HEK293 (cell line): ENCODE results near the gene FAM151B.
A peak's percentile ranks its signal among the peaks of the same experiment; 100 is the strongest.

ENCODE experiments used
- CTCF ChIA-PET: fragments of 350-600 bp; formaldehyde crosslinking; extraction: SDS; loops from one replicate; lab custom pipeline; 2021; ENCODE audit warnings: antibody characterized with exemption; lab: Yijun Ruan, JAX
- POLR2A ChIA-PET: fragments of 300-600 bp; formaldehyde crosslinking; extraction: SDS; loops from one replicate; lab custom pipeline; 2020; ENCODE audit warnings: antibody characterized with exemption, inconsistent platforms; lab: Yijun Ruan, JAX
- H3K27ac ChIP-seq: fragments of 200-500 bp; sonication (Bioruptor generic); 2 replicates; pipeline ENCODE4 v1.5.1; 2014; ENCODE audit warnings: low read depth, low read length, control low read depth, inconsistent platforms; ENCODE audit errors: extremely low read depth
- H3K36me3 ChIP-seq, 2 experiments: fragments of 200-500 bp in 1 of 2; sonication (Bioruptor generic) in 1 of 2; 1 replicate in 1 of 2; 2 replicates in 1 of 2; pipeline ENCODE4 v1.5.1; 2014 to 2017; ENCODE audit warnings: inconsistent platforms in 2 of 2, low read length in 2 of 2; ENCODE audit not compliant: control insufficient read depth in 2 of 2, insufficient read depth in 1 of 2
- H3K4me1 ChIP-seq: fragments of 200-500 bp; sonication (Bioruptor generic); 2 replicates; pipeline ENCODE4 v1.5.1; 2014; ENCODE audit warnings: mild to moderate bottlenecking, low read length, inconsistent platforms; ENCODE audit not compliant: control insufficient read depth, insufficient read depth
- H3K4me3 ChIP-seq: 2 replicates; pipeline ENCODE4 v1.5.1; 2011; ENCODE audit warnings: low read depth, mild to moderate bottlenecking, control low read depth, low read length, moderate library complexity
- H3K9me3 ChIP-seq: fragments of 200-500 bp; sonication (Bioruptor generic); 2 replicates; pipeline ENCODE4 v1.5.1; 2014; ENCODE audit warnings: low read depth, low read length, inconsistent platforms; ENCODE audit not compliant: control insufficient read depth, insufficient read depth
- BCL6B ChIP-seq: fragments of 450-650 bp; formaldehyde crosslinking; IDR thresholded peaks from 2 replicates; pipeline ENCODE4 v1.5.1; 2017; ENCODE audit warnings: missing biosample characterization, missing genetic modification characterization
- HOXA7 ChIP-seq: sonication (generic); formaldehyde crosslinking; IDR thresholded peaks from 2 replicates; pipeline ENCODE4 v1.8.1; 2022; ENCODE audit warnings: missing genetic modification reagents, borderline replicate concordance
- ZNF146 ChIP-seq: fragments of 450-650 bp; formaldehyde crosslinking; IDR thresholded peaks from 2 replicates; pipeline ENCODE4 v1.5.1; 2016; ENCODE audit warnings: missing biosample characterization, missing genetic modification characterization
- ZNF148 ChIP-seq: fragments of 450-650 bp; formaldehyde crosslinking; IDR thresholded peaks from 2 replicates; pipeline ENCODE4 v1.5.0; 2017; ENCODE audit warnings: missing biosample characterization, missing genetic modification characterization, borderline replicate concordance
- ZNF24 ChIP-seq: fragments of 450-650 bp; formaldehyde crosslinking; IDR thresholded peaks from 2 replicates; pipeline ENCODE4 v1.5.1; 2016; ENCODE audit warnings: missing biosample characterization, missing genetic modification characterization
- ZNF274 ChIP-seq, 2 experiments: fragments of 200-500 bp in 1 of 2; fragments of 450-650 bp in 1 of 2; sonication (Bioruptor generic) in 1 of 2; formaldehyde crosslinking in 1 of 2; IDR thresholded peaks; 2 replicates each; pipeline versions ENCODE4 v1.5.1 to v1.6.1; 2014 to 2016; ENCODE audit warnings: borderline replicate concordance in 1 of 2, inconsistent platforms in 1 of 2, low read length in 1 of 2, missing biosample characterization in 1 of 2, missing genetic modification characterization in 1 of 2
- ZNF488 ChIP-seq: fragments of 450-650 bp; formaldehyde crosslinking; IDR thresholded peaks from 2 replicates; pipeline ENCODE4 v1.5.1; 2016; ENCODE audit warnings: missing biosample characterization, missing genetic modification characterization
- ZNF513 ChIP-seq: fragments of 450-650 bp; IDR thresholded peaks from 2 replicates; pipeline ENCODE4 v1.5.1; 2018; ENCODE audit warnings: missing biosample characterization, missing genetic modification characterization
- ZNF544 ChIP-seq: fragments of 450-650 bp; formaldehyde crosslinking; IDR thresholded peaks from 2 replicates; pipeline ENCODE4 v1.5.0; 2017; ENCODE audit warnings: missing biosample characterization, missing genetic modification characterization
- ZNF623 ChIP-seq: fragments of 450-650 bp; formaldehyde crosslinking; IDR thresholded peaks from 2 replicates; pipeline ENCODE4 v1.5.1; 2016; ENCODE audit warnings: missing biosample characterization, missing genetic modification characterization
- ZSCAN23 ChIP-seq: fragments of 450-650 bp; formaldehyde crosslinking; IDR thresholded peaks from 2 replicates; pipeline ENCODE4 v1.5.1; 2016; ENCODE audit warnings: missing biosample characterization, missing genetic modification characterization
- TF ChIP-seq, protein P1 (sequence below): fragments of 450-650 bp; formaldehyde crosslinking; IDR thresholded peaks from 2 replicates; pipeline ENCODE4 v1.5.1; 2016; ENCODE audit warnings: missing biosample characterization, missing genetic modification characterization
- TF ChIP-seq, protein P2 (sequence below): fragments of 450-650 bp; formaldehyde crosslinking; IDR thresholded peaks from 2 replicates; pipeline ENCODE4 v1.5.1; 2016; ENCODE audit warnings: missing biosample characterization, missing genetic modification characterization

Gene FAM151B

DNA sequence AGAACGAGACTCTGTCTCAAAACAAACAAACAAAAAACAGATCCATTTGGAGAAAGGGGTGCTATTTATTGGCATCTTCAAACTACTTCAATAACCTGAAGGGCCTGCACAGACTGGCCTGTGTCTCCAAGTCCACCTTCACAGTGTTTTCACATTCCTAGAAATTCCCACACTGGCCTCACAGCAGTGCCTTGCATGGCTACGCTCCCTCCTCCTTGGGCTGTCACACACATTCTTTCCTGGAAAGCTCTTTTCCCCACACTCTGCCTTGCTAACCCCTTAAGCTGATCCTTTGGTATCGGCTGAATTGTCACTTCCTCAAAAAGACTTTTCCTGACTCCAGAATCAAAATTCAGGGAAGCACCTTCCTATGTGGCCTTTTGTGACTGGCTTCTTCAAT, 19.8 kb downstream of the FAM151B start:
- Histone ChIP-seq H3K9me3 (no peaks in the 10 kb centered on the region), H3K36me3 (no peaks in the 10 kb centered on the region)
- POLR2A ChIA-PET = no interaction called here
- TF ChIP-seq BCL6B (tag by site-specific recombination) = 0 out of 2 replicates have a peak, but pooled peaks have one; percentile 32
- TF ChIP-seq, protein P1, sequence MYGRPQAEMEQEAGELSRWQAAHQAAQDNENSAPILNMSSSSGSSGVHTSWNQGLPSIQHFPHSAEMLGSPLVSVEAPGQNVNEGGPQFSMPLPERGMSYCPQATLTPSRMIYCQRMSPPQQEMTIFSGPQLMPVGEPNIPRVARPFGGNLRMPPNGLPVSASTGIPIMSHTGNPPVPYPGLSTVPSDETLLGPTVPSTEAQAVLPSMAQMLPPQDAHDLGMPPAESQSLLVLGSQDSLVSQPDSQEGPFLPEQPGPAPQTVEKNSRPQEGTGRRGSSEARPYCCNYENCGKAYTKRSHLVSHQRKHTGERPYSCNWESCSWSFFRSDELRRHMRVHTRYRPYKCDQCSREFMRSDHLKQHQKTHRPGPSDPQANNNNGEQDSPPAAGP (tag by site-specific recombination) = no peak
- TF ChIP-seq, all 188 proteins: peak for 1
- CTCF ChIA-PET = interaction anchor here (0.6 to 1.4 kb wide), 2 partner anchors 18 to 26 kb away, joined by 3 to 4 read pairs; no protein-coding TSS in a partner anchor
- Histone ChIP-seq H3K27ac (no peak overlapping the region), H3K4me1 (no peaks in the 10 kb centered on the region), H3K4me3 (no peak overlapping the region)

- no peaks in the 10 kb centered on the region for H3K9me3 ChIP-seq
- H3K4me3 ChIP-seq = no peak overlapping the region
- H3K27ac ChIP-seq = no peak overlapping the region
- CTCF ChIA-PET = no interaction called here
- H3K4me1 ChIP-seq = no peaks in the 10 kb centered on the region
- no peaks in the 10 kb centered on the region for H3K36me3 ChIP-seq
- TF ChIP-seq ZNF148 (tag by site-specific recombination) (no peak), ZNF513 (tag by site-specific recombination) (no peak), ZNF274 (IDR thresholded peaks at IDR 0.05; ENCODE audit: low read length) (no peak), ZNF274 (tag by site-specific recombination; IDR thresholded peaks at IDR 0.05; ENCODE audit: borderline replicate concordance) (no peak), ZSCAN23 (tag by site-specific recombination) (no peak), ZNF488 (tag by site-specific recombination) (no peak), ZNF623 (tag by site-specific recombination) (no peak), ZNF146 (tag by site-specific recombination) (no peak), ZNF24 (tag by site-specific recombination) (no peak), HOXA7 (CRISPR knock-in tag) (no peak), ZNF544 (tag by site-specific recombination) (no peak)
- TF ChIP-seq, protein P2, sequence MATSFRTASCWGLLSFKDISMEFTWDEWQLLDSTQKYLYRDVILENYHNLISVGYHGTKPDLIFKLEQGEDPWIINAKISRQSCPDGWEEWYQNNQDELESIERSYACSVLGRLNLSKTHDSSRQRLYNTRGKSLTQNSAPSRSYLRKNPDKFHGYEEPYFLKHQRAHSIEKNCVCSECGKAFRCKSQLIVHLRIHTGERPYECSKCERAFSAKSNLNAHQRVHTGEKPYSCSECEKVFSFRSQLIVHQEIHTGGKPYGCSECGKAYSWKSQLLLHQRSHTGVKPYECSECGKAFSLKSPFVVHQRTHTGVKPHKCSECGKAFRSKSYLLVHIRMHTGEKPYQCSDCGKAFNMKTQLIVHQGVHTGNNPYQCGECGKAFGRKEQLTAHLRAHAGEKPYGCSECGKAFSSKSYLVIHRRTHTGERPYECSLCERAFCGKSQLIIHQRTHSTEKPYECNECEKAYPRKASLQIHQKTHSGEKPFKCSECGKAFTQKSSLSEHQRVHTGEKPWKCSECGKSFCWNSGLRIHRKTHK (tag by site-specific recombination) = no peak
- POLR2A ChIA-PET = no interaction called here
These were observed 20.9 kb downstream of the FAM151B start for GRCh38 chr5:80508844-80509243.
